Keratinocyte (primary cell): ENCODE measurements around the gene ARHGAP10. TPM values are rescaled to one million over a fixed set of nuclear protein-coding genes. Genes with fewer than 3 reads are reported as not detected.

ENCODE experiments used
- DNase-seq: peaks from one replicate; pipeline ENCODE4 v3.0.0-alpha.2; 2011; ENCODE audit warnings: low read depth, missing footprints, low spot score
- FAIRE-seq: peaks from 2 replicates; lab custom pipeline; 2011; peaks lifted over from hg19 to GRCh38; lab: Jason Lieb, UNC
- H2AFZ ChIP-seq: 2 replicates; pipeline ENCODE4 v1.6.0; 2012; ENCODE audit warnings: low read length, control low read depth, inconsistent platforms; ENCODE audit not compliant: control insufficient read depth
- H3K27ac ChIP-seq: 2 replicates; pipeline ENCODE4 v1.5.1; 2011; ENCODE audit warnings: low read length; ENCODE audit not compliant: control insufficient read depth, insufficient read depth
- H3K27me3 ChIP-seq: 3 replicates; pipeline ENCODE4 v1.6.0; 2011; ENCODE audit warnings: low read length; ENCODE audit not compliant: control insufficient read depth, insufficient read depth; ENCODE audit errors: extremely low read depth
- H3K36me3 ChIP-seq, 2 experiments: 2 replicates in 1 of 2; 3 replicates in 1 of 2; pipeline ENCODE4 v1.5.1; 2011; ENCODE audit warnings: low read length in 2 of 2, mild to moderate bottlenecking in 1 of 2; ENCODE audit not compliant: control insufficient read depth in 2 of 2, insufficient read depth in 2 of 2; ENCODE audit errors: extremely low read depth in 1 of 2
- H3K4me1 ChIP-seq: 3 replicates; pipeline ENCODE4 v1.5.1; 2011; ENCODE audit warnings: low read length; ENCODE audit not compliant: control insufficient read depth, insufficient read depth; ENCODE audit errors: extremely low read depth
- H3K4me2 ChIP-seq: 3 replicates; pipeline ENCODE4 v1.6.0; 2011; ENCODE audit warnings: low read depth, low read length; ENCODE audit not compliant: control insufficient read depth, insufficient read depth; ENCODE audit errors: extremely low read depth
- H3K4me3 ChIP-seq, 3 experiments: fragments of 200-600 bp in 1 of 3; sonication (generic) in 1 of 3; 2 replicates in 2 of 3; 3 replicates in 1 of 3; pipeline ENCODE4 v1.5.1; 2011 to 2016; ENCODE audit warnings: low read length in 3 of 3, mild to moderate bottlenecking in 3 of 3, control low read depth in 2 of 3, inconsistent platforms in 1 of 3, low read depth in 1 of 3, mixed read lengths in 1 of 3, mixed run types in 1 of 3, moderate library complexity in 1 of 3; ENCODE audit not compliant: control insufficient read depth in 2 of 3, insufficient read depth in 2 of 3; ENCODE audit errors: extremely low read depth in 1 of 3
- H3K79me2 ChIP-seq: 2 replicates; pipeline ENCODE4 v1.6.0; 2012; ENCODE audit warnings: low read length; ENCODE audit not compliant: control insufficient read depth, insufficient read depth
- H3K9ac ChIP-seq: 3 replicates; pipeline ENCODE4 v1.6.0; 2011; ENCODE audit warnings: low read length; ENCODE audit not compliant: control insufficient read depth, insufficient read depth; ENCODE audit errors: extremely low read depth
- H3K9me1 ChIP-seq: 3 replicates; pipeline ENCODE4 v1.6.0; 2011; ENCODE audit warnings: low read length; ENCODE audit not compliant: control insufficient read depth, insufficient read depth; ENCODE audit errors: extremely low read depth
- H3K9me3 ChIP-seq: 2 replicates; pipeline ENCODE4 v1.5.1; 2012; ENCODE audit warnings: low read depth, low read length; ENCODE audit not compliant: control insufficient read depth
- H4K20me1 ChIP-seq: 3 replicates; pipeline ENCODE4 v1.6.0; 2011; ENCODE audit warnings: low read length; ENCODE audit not compliant: control insufficient read depth, insufficient read depth; ENCODE audit errors: extremely low read depth
- EZH2 ChIP-seq: IDR thresholded peaks from one replicate; pipeline ENCODE4 v1.6.1; 2012; ENCODE audit warnings: inconsistent platforms, mild to moderate bottlenecking, low read length, moderate library complexity
- dilution Hi-C: fragments of 300-500 bp; cut with MboI; formaldehyde crosslinking; loops from one replicate; pipeline ENCODE4 v1.7.0; 2020; ENCODE audit warnings: low sequenced_read_pairs; ENCODE audit not compliant: extremely low pct_ligation_motif_present
- polyA plus RNA-seq, 5 experiments: library from polyadenylated mRNA; depleted of rRNA in 3 of 5; stranded (reverse) in 3 of 5; stranded (forward) in 1 of 5; unstranded in 1 of 5; fragments of >200 nt; gene quantifications; 1 replicate in 1 of 5; 2 replicates in 3 of 5; 3 replicates in 1 of 5; pipeline versions ENCODE4 v1.2.1 to v1.2.3, GENCODE V29; 2011 to 2012; ENCODE audit warnings: missing spikeins in 2 of 5, low read depth in 1 of 5, low replicate concordance in 1 of 5
- TF ChIP-seq, protein P1 (sequence below), 3 experiments: IDR thresholded peaks in 1 of 3; conservative IDR thresholded peaks in 1 of 3; optimal IDR thresholded peaks in 1 of 3; 2 replicates in 2 of 3; 3 replicates in 1 of 3; pipeline versions ENCODE3 to v1.5.1; 2011; ENCODE audit warnings: low read length in 3 of 3, mild to moderate bottlenecking in 3 of 3, moderate library complexity in 2 of 3, control low read depth in 1 of 3, inconsistent platforms in 1 of 3; ENCODE audit not compliant: insufficient read depth in 2 of 3; ENCODE audit errors: extremely low read depth in 1 of 3

ARHGAP10 gene
- polyA plus RNA-seq, 1 donor (not counting 4 experiments of a cell fraction or from before 2014, with no cell fraction given): 18.7 TPM

DNA sequence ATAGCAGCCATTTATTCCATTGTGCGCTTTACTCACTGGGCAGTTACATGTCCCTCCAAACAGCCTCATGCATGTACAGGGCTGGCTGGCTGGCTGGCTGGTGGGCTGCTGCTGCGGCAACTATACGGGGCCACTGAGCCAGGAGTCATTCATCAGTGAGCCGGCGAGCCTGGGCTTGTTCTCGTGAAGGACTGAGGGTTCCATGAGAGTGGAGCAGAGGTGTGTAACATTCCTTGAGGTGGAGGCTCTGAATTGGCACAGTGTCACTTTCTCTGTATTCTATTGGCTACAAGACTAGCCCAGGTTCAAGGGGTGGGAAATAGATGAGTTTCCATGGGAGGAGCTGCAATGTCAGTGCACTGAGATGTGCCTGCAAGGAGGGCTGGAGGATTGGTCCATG is 89.1 kb downstream of the ARHGAP10 start:
- Histone ChIP-seq H3K9me3 (no peaks in the 10 kb centered on the region), H3K4me3 (peak overlapping the region in 1 of 3 experiments; percentile 22), H3K36me3 (no peaks in the 10 kb centered on the region), H3K27ac (peak overlapping the region; percentile 84), H3K9me1 (no peaks in the 10 kb centered on the region), H4K20me1 (no peaks in the 10 kb centered on the region), H3K4me1 (peaks cover 36% of the 10 kb centered on the region), H3K9ac (no peak overlapping the region), H3K27me3 (no peaks in the 10 kb centered on the region), H3K4me2 (peak overlapping the region; percentile 67), H3K79me2 (peaks cover 14% of the 10 kb centered on the region), H2AFZ (no peak overlapping the region)
- peak; percentile 79 for DNase-seq
- dilution Hi-C loops: no loop called here
- FAIRE-seq: peak; percentile 93
- no peak for TF ChIP-seq EZH2
- TF ChIP-seq, protein P1, sequence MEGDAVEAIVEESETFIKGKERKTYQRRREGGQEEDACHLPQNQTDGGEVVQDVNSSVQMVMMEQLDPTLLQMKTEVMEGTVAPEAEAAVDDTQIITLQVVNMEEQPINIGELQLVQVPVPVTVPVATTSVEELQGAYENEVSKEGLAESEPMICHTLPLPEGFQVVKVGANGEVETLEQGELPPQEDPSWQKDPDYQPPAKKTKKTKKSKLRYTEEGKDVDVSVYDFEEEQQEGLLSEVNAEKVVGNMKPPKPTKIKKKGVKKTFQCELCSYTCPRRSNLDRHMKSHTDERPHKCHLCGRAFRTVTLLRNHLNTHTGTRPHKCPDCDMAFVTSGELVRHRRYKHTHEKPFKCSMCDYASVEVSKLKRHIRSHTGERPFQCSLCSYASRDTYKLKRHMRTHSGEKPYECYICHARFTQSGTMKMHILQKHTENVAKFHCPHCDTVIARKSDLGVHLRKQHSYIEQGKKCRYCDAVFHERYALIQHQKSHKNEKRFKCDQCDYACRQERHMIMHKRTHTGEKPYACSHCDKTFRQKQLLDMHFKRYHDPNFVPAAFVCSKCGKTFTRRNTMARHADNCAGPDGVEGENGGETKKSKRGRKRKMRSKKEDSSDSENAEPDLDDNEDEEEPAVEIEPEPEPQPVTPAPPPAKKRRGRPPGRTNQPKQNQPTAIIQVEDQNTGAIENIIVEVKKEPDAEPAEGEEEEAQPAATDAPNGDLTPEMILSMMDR (optimal IDR thresholded peaks at IDR 0.05 in 1 of 3, IDR thresholded peaks at IDR 0.05 in 1 of 3, conservative IDR thresholded peaks at IDR 0.05 in 1 of 3; ENCODE audit: extremely low read depth in 1 of 3, insufficient read depth in 2 of 3, low read length in 3 of 3): no peak

DNA sequence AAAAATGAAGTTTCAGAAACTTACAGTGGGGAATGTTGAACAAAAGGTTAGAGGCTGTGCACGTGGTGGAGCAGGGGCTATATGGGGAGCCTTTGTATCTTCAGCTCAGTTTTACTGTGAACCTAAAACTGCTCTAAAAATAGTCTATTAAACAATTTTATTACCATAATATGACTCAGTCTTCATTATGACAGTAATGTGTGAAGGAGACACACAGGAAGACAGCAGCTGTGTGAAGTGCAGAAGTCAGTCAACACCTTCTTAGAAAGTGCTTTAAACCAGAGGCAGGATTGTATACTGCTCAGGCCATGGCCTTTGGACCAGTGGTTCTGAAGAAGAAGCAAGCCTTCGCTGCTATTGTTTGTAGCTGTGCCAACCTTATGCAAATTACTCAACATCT is 89.7 kb downstream of the ARHGAP10 start:
- FAIRE-seq (peak; percentile 46), DNase-seq (no peak)
- H3K27me3 ChIP-seq: no peaks in the 10 kb centered on the region
- dilution Hi-C loops: no loop called here
- peak overlapping the region; percentile 84 for H3K27ac ChIP-seq
- H4K20me1 ChIP-seq: no peaks in the 10 kb centered on the region
- H3K9ac ChIP-seq: peak overlapping the region; percentile 8
- peaks cover 10% of the 10 kb centered on the region for H3K79me2 ChIP-seq
- TF ChIP-seq, protein P1 (optimal IDR thresholded peaks at IDR 0.05 in 1 of 3, IDR thresholded peaks at IDR 0.05 in 1 of 3, conservative IDR thresholded peaks at IDR 0.05 in 1 of 3; ENCODE audit: extremely low read depth in 1 of 3, insufficient read depth in 2 of 3, low read length in 3 of 3): no peak
- TF ChIP-seq EZH2: no peak
- H3K4me3 ChIP-seq: peak overlapping the region in 1 of 3 experiments; percentile 22
- H3K9me1 ChIP-seq: no peaks in the 10 kb centered on the region
- peaks cover 41% of the 10 kb centered on the region for H3K4me1 ChIP-seq
- H2AFZ ChIP-seq: no peak overlapping the region
- H3K4me2 ChIP-seq: peak overlapping the region; percentile 67
- H3K9me3 ChIP-seq: no peaks in the 10 kb centered on the region
- no peaks in the 10 kb centered on the region for H3K36me3 ChIP-seq
